ENCODE data around the gene ENPP6.

GRCh38 chr4:184100297-184100885, 117.3 kb downstream of the ENPP6 start:
- peak in 4 of 6 experiments; percentile 39 to 67 (median 54) for TF ChIP-seq CTCF (IDR thresholded peaks at IDR 0.05)
- TF ChIP-seq POLR2A (IDR thresholded peaks at IDR 0.05), result no peak
